Measurements from ENCODE around the gene PNKD.

The PNKD gene

GRCh38 chr2:218238887-218239286 lies 31.4 kb upstream of the PNKD start:
- no peak for TF ChIP-seq CTCF (IDR thresholded peaks at IDR 0.05; ENCODE audit: low read depth, low read length)

DNA sequence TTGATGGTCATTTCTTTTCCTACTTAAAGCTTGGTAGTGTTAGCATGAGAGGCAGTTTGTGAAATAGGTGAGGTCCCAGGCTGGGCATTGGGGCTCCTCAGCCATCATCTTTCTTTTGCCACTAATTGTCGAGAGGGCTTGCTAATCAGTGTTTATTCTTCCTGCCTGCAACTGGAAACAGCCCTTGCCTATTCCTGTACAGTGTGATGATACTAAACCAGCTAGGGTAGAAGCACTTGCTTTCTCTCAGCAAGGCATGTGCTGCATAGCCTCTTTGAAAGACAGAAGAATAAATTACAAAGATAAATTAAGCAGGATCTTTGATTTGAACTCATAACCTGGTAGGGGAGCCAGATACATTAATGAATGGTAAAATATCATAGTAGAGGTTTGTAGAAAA lies 26.1 kb upstream of the PNKD start:
- H3K4me3 ChIP-seq (ENCODE audit: low read depth, low read length) = no peak overlapping the region
- no peak for TF ChIP-seq CTCF (IDR thresholded peaks at IDR 0.05; ENCODE audit: low read depth, low read length)

More at GRCh38 chr2:218238887-218239286, 31.4 kb upstream of the PNKD start:
- H3K4me3 ChIP-seq (ENCODE audit: low read depth, low read length) = no peak overlapping the region

- no peak for TF ChIP-seq CTCF (IDR thresholded peaks at IDR 0.05; ENCODE audit: low read depth, low read length)
- no peak overlapping the region for H3K4me3 ChIP-seq (ENCODE audit: low read depth, low read length)
Observed at GRCh38 chr2:218244665-218245064, 25.7 kb upstream of the PNKD start.

- no peak overlapping the region for H3K4me3 ChIP-seq (ENCODE audit: low read depth, low read length)
- no peak for TF ChIP-seq CTCF (IDR thresholded peaks at IDR 0.05; ENCODE audit: low read depth, low read length)
Observed at GRCh38 chr2:218245214-218245613, 25.1 kb upstream of the PNKD start.

- TF ChIP-seq CTCF (IDR thresholded peaks at IDR 0.05; ENCODE audit: low read depth, low read length) = no peak
- H3K4me3 ChIP-seq (ENCODE audit: low read depth, low read length) = no peak overlapping the region
Observed at GRCh38 chr2:218249691-218250090, 20.6 kb upstream of the PNKD start.

GRCh38 chr2:218252509-218253231 lies 17.6 kb upstream of the PNKD start:
- no peak overlapping the region for H3K4me3 ChIP-seq (ENCODE audit: low read depth, low read length)
- no peak for TF ChIP-seq CTCF (IDR thresholded peaks at IDR 0.05; ENCODE audit: low read depth, low read length)

DNA sequence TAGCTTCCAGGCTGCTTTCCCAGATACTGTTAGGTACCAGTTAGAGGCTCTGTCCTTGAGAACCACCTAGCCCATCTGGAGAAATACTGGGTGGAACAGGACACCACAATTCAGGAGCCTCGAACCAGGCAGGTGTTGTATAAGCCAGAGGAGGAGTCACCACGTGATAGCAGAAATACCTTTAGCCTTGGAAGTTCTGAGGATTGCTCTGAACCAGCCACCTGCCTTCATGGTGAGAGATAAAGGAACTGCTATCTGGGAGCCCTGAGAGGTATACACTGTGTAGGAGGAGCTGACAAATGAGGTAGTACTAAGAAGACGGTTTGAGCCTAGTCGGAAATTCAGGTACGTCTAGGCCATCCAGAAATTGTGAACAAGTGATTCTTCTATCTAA lies 17.1 kb upstream of the PNKD start:
- no peak for TF ChIP-seq CTCF (IDR thresholded peaks at IDR 0.05; ENCODE audit: low read depth, low read length)

More for the DNA sequence above, 17.1 kb upstream of the PNKD start:
- no peak overlapping the region for H3K4me3 ChIP-seq (ENCODE audit: low read depth, low read length)
